Fibroblast of lung (primary cell): ENCODE results near the gene NUP62.

Experiments used
- CTCF ChIP-seq, 2 donors: IDR thresholded peaks in 1 of 2; conservative IDR thresholded peaks in 1 of 2; 1 replicate in 1 of 2; 2 replicates in 1 of 2; pipeline ENCODE4 v1.5.1; 2011 to 2012; ENCODE audit warnings: low read length in 2 of 2, control low read depth in 1 of 2, inconsistent platforms in 1 of 2, low read depth in 1 of 2, mild to moderate bottlenecking in 1 of 2
- EZH2 ChIP-seq: IDR thresholded peaks from 2 replicates; pipeline ENCODE4 v1.5.1; 2012; ENCODE audit warnings: low read length, control low read depth, mild to moderate bottlenecking; ENCODE audit errors: missing control alignments

- no peak for TF ChIP-seq EZH2
- no peak for TF ChIP-seq CTCF (conservative IDR thresholded peaks at IDR 0.05 in 1 of 2, IDR thresholded peaks at IDR 0.05 in 1 of 2; ENCODE audit: low read depth in 1 of 2, low read length in 2 of 2)
Measured at GRCh38 chr19:49896863-49897621, 32.3 kb downstream of the NUP62 start, which contains the start of gene IL4I1.
